Thymus (tissue), 11 donors: ENCODE data around the gene GPSM1. TPM values are rescaled to one million over a fixed set of nuclear protein-coding genes. Genes with fewer than 3 reads are reported as not detected.
A peak's percentile ranks its signal among the peaks of the same experiment; 100 is the strongest.

Source experiments
- DNase-seq, 9 donors: peaks; one replicate each; pipeline ENCODE4 v3.0.0-alpha.2; 2013; ENCODE audit warnings: low spot score in 9 of 9, low read depth in 6 of 9, missing footprints in 1 of 9
- H3K27ac ChIP-seq, 2 donors: one replicate each; pipeline ENCODE4 v1.5.1; 2013; ENCODE audit warnings: control low read depth in 1 of 2, low read depth in 1 of 2, low read length in 1 of 2, mild to moderate bottlenecking in 1 of 2, moderate library complexity in 1 of 2
- H3K27me3 ChIP-seq, 2 donors: one replicate each; pipeline ENCODE4 v1.5.1; 2013; ENCODE audit warnings: low read length in 1 of 2; ENCODE audit not compliant: control insufficient read depth in 2 of 2, insufficient read depth in 1 of 2
- H3K36me3 ChIP-seq, 2 donors: one replicate each; pipeline ENCODE4 v1.5.1; 2013; ENCODE audit warnings: low read length in 1 of 2, mild to moderate bottlenecking in 1 of 2, moderate library complexity in 1 of 2; ENCODE audit not compliant: control insufficient read depth in 2 of 2, insufficient read depth in 2 of 2
- H3K4me1 ChIP-seq, 2 donors: one replicate each; pipeline ENCODE4 v1.5.1; 2013; ENCODE audit warnings: low read length in 2 of 2; ENCODE audit not compliant: control insufficient read depth in 2 of 2, insufficient read depth in 2 of 2
- H3K4me3 ChIP-seq, 2 donors: one replicate each; pipeline ENCODE4 v1.5.1; 2013; ENCODE audit warnings: low read length in 2 of 2, control low read depth in 1 of 2, mild to moderate bottlenecking in 1 of 2
- H3K9me3 ChIP-seq, 2 donors: one replicate each; pipeline ENCODE4 v1.5.1; 2013; ENCODE audit warnings: low read length in 1 of 2, mild to moderate bottlenecking in 1 of 2; ENCODE audit not compliant: control insufficient read depth in 2 of 2, insufficient read depth in 1 of 2
- WGBS: extraction: QIAGEN DNeasy Blood & Tissue Kit; methylation state at CpG from one replicate; pipeline ENCODE4 v1.1.7; 2013; 5-methylcytosine and 5-hydroxymethylcytosine counted together
- polyA plus RNA-seq: library from polyadenylated mRNA; stranded (reverse); fragments of 200-250 nt; gene quantifications from one replicate; pipeline ENCODE4 v1.2.3, GENCODE V29; 2013
- total RNA-seq: library from RNA; stranded (reverse); fragments of 120-200 nt; gene quantifications from one replicate; pipeline ENCODE4 v1.2.4, GENCODE V29; 2013
- donor health status: healthy.

GPSM1 gene
- total and polyA plus RNA-seq, 2 donors = 6.1 to 13.1 TPM

DNA sequence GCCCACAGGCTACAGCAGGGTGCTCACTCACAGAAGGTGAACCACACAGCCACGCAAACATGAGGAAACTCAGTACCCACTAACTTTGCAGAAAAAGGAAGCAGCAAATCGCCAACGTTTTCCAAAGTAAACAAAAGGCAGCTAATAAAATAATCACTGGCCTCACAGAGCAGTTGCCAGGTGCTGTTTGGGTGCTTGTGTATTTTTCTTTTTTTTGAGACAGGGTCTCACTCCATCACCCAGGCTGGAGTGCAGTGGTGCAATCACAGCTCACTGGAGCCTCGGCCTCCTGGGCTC lies 68.8 kb downstream of the GPSM1 start:
- Histone ChIP-seq H3K27ac (no peak overlapping the region), H3K4me1 (peaks cover 12 to 18% of the 10 kb centered on the region in 2 donors), H3K36me3 (peaks cover 64 to 66% of the 10 kb centered on the region in 2 donors)

DNA sequence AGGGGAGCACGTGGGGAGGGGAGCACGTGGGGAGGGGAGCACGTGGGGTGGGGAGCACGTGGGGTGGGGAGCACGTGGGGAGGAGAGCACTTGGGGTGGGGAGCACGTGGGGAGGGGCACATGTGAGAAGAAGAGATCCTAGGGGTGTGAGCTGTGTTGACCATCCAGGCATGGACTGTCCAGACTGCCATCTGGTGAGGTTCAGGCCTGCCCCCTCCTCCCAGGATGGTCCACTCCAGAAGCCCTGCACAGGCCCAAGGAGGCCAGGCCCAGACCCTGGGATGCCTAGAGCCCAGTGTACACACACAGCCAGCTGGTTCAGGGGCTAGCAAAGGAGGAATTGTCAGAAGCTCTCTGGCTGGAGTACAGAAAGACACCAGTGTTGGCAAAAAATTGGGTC lies 70.3 kb downstream of the GPSM1 start:
- no peaks in the 10 kb centered on the region for H3K9me3 ChIP-seq
- 97% methylated on average over 6 of the region's 6 CpGs for WGBS
- no peak overlapping the region for H3K27ac ChIP-seq
- peaks cover 56 to 60% of the 10 kb centered on the region in 2 donors for H3K36me3 ChIP-seq
- peaks cover 0 to 2% of the 10 kb centered on the region in 2 donors for H3K27me3 ChIP-seq
- no peak overlapping the region for H3K4me3 ChIP-seq
- no peak for DNase-seq
- peaks cover 12 to 18% of the 10 kb centered on the region in 2 donors for H3K4me1 ChIP-seq

More for the DNA sequence above, 68.8 kb downstream of the GPSM1 start:
- Histone ChIP-seq H3K27me3 (peaks cover 0 to 2% of the 10 kb centered on the region in 2 donors), H3K4me3 (no peak overlapping the region), H3K9me3 (no peaks in the 10 kb centered on the region)
- WGBS = 94% methylated on average over 4 of the region's 4 CpGs
- DNase-seq = no peak

DNA sequence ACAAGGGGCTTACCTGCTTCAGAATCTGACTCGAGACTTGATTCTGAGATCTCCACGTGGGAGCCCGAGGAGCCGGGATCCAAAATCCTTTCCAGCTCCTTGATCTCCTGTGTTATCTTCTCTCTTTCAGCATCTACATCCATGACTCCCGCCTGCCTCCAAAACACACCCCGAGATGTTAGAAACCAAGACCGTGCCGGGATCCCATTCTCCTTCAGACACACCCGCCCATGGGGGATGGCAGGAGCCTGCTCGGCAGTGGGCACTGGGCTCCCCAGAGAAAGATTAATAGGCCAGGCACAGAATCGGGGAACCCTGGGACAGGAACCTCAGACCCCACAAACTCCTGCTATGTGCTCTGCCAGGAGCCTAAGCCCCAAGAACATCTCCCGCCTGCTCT lies 70.9 kb downstream of the GPSM1 start:
- H3K4me3 ChIP-seq = no peak overlapping the region
- no peaks in the 10 kb centered on the region for H3K9me3 ChIP-seq
- DNase-seq = no peak
- 97% methylated on average over 12 of the region's 12 CpGs for WGBS
- H3K36me3 ChIP-seq = peaks cover 49 to 55% of the 10 kb centered on the region in 2 donors
- H3K27ac ChIP-seq = no peak overlapping the region
- peaks cover 0 to 2% of the 10 kb centered on the region in 2 donors for H3K27me3 ChIP-seq
- H3K4me1 ChIP-seq = peaks cover 12 to 18% of the 10 kb centered on the region in 2 donors

DNA sequence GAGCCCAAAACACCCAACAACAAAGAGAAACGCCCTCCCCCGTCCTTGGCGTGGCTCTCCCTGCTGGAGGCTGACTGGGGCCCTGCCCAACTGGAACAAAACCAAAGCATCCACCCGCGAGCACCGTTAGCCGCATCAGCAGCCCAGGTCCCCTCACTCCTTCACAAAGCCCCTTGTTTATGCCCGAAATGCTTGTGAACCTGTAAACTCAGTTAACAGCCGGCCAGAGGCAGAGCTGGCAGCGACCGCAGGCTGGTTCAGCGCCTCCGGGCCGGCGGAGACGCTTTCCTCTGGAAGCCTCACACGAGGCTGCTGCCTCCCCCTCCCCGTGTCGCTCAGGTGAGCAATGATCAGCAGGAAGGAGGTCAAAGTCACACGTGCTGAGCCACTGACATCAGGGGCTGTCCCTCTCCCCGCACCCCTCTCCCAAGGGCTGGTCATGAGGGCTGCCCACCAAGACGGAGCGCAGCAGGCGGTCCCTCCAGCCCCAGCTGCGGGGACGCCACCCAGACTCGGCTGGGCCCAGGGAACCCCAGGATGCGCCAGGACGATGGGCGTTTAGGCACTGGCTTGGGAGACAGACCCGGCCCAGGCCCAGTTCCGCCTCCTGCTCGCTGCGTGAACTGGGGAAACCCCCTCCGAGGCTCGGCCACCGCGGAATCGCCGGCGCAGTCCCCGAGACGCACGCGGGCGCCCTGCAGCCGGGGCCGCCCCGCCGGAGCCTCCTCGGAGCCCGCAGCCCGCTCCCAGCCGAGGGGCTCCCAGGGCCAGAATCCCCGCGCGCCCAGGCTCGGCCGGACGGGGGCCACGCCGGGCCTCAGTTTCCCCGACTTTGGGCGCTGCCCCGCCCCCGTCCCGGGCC lies 72.1 kb downstream of the GPSM1 start:
- DNase-seq = peak in 2 of 9 donors; percentile 14 to 19
- WGBS = 3% methylated on average over 67 of the region's 67 CpGs
- H3K9me3 ChIP-seq = no peaks in the 10 kb centered on the region
- peaks cover 46 to 52% of the 10 kb centered on the region in 2 donors for H3K36me3 ChIP-seq
- H3K4me3 ChIP-seq = peak overlapping the region; percentile 66 to 94
- H3K27ac ChIP-seq = peak overlapping the region in 1 of 2 donors; percentile 13
- peaks cover 12 to 24% of the 10 kb centered on the region in 2 donors for H3K4me1 ChIP-seq
- H3K27me3 ChIP-seq = peaks cover 0 to 2% of the 10 kb centered on the region in 2 donors

DNA sequence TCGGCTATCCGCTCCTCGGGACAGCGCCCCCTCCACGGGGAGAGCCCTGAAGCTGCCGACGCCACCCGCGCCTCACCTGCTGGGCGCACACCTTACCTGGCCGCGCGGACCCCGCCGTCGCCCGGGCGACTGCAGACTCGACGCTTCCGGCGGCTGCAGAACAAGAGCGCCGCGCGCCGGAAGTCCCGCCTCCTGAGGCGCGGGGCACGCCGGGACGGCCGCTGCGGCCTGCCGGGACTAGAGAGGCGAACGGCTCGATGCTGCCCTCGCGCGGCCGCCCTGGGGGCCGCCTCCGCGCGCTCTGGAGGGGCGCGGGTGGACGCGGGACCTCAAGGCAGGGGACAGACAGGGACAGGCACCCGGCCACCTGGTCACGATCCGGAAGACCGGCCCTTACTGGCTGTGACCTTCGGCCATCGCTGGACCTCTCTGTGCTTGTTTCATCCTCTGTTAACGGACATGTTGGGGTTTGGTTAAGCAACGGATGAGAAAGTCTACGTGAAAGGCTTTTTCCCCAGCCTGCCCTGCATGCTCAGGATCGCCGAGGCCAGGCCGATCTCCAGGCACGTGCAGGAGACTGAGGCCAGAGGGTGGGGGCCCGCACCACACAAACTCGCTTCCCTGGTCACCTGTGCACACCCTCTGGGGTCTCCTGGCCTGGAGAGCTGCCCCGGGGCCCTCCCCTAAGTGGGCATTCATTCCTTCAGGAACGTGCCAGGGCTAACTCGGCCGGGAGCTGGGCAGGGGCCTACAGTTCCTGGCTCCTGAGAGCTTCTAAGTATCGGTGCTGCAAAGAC lies 72.9 kb downstream of the GPSM1 start, which contains the start of gene SNAPC4:
TSS of gene SNAPC4 (minus strand) at position 133 of the 797 bp plus-strand sequence. CDS start 1,742 bp downstream, outside the sequence.
- H3K27ac ChIP-seq = peak within 1 kb of the TSS in 1 of 2 donors; percentile 13

DNA sequence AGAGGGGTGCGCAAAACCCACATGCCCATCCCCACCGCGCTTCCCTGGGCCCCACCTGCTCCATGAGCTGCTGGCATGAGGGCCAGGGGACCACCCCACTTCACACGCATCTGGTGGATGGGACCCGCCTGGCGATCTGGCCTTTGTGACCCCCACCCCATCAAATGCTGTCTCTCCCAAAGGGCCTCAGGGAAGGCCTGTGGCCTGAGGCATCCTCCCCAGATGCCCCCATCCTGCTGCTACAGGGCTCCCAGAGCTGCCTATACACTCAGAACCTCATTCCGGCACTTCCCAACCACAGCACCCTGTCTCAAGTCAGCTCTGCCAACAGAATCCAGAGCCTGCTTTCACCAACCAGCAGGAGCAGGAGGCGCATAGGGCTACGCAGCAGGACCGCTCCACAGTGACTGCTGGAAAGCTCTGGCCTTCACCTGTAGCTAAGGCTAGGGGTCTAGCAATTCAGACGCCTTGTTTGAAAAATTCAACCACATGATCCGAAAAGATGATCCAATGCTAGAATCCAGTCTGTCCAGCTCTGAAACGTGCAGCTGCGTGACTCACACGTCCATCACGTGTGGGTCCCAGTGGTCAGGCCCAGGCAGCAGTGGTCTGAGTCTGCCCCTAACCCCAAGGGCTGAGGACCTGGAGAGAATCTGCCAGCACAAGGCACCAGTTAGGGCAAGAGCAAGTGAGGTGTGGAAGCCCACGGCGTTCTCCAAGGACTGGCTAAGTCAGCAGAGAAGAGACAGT lies 74.0 kb downstream of the GPSM1 start:
- Histone ChIP-seq H3K9me3 (no peaks in the 10 kb centered on the region), H3K36me3 (peaks cover 44 to 51% of the 10 kb centered on the region in 2 donors)

More for the DNA sequence above, 72.9 kb downstream of the GPSM1 start, which contains the start of gene SNAPC4:
- peak; percentile 55 to 93 (median 86) for DNase-seq
- no peaks in the 10 kb centered on the region for H3K9me3 ChIP-seq
- WGBS = 11% methylated on average over 71 of the region's 71 CpGs
- peaks cover 0 to 2% of the 10 kb centered on the region in 2 donors for H3K27me3 ChIP-seq
- peaks cover 14 to 24% of the 10 kb centered on the region in 2 donors for H3K4me1 ChIP-seq
- H3K4me3 ChIP-seq = peak within 1 kb of the TSS; percentile 66 to 94
- peaks cover 46 to 52% of the 10 kb centered on the region in 2 donors for H3K36me3 ChIP-seq

DNA sequence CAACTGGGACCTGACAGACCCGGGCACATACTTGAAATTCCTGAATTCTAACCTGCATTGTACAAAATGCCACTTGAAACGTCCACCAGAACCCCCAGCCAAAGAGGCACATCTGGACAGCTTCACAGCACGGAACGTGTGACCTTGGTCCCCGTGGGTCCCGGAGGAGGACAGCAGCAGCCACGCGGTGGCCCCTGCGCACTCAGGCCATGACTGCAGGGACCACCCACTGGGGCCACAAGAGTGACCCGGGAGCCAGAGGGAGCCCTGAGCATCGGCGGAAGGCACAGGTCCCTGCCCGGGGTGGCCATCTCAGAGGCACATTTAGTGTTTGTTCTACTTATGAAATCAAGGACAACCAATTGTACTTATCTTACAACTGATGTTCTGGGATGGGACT lies 74.7 kb downstream of the GPSM1 start:
- peaks cover 0 to 2% of the 10 kb centered on the region in 2 donors for H3K27me3 ChIP-seq
- no peak overlapping the region for H3K27ac ChIP-seq
- no peak overlapping the region for H3K4me3 ChIP-seq
- no peaks in the 10 kb centered on the region for H3K9me3 ChIP-seq
- 97% methylated on average over 13 of the region's 13 CpGs for WGBS
- peaks cover 42 to 48% of the 10 kb centered on the region in 2 donors for H3K36me3 ChIP-seq
- peaks cover 15 to 24% of the 10 kb centered on the region in 2 donors for H3K4me1 ChIP-seq
- no peak for DNase-seq

More for the DNA sequence above, 74.0 kb downstream of the GPSM1 start:
- H3K27ac ChIP-seq = no peak overlapping the region
- H3K27me3 ChIP-seq = peaks cover 0 to 2% of the 10 kb centered on the region in 2 donors
- no peak overlapping the region for H3K4me3 ChIP-seq
- H3K4me1 ChIP-seq = peaks cover 15 to 24% of the 10 kb centered on the region in 2 donors
- no peak for DNase-seq
- WGBS = 97% methylated on average over 18 of the region's 18 CpGs

DNA sequence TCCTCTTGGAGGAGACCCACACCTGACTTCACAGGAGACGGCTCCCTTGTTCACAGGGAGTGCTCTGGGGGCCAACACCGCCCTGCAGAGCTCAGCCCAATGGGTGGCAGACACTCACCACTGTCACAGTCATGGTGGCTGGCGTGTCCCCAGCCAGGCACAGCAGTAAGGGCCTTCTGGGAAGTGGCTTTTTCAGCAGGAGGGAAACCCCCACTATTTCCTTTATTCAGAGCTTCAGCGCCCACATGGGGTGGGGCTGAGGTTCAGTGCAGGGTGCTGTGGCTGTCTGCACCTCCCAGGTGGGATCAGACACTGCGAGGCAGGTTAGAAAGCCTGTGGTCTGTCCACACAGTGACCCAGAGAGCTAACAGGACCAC lies 76.2 kb downstream of the GPSM1 start:
- Histone ChIP-seq H3K36me3 (peaks cover 44 to 50% of the 10 kb centered on the region in 2 donors), H3K4me3 (no peak overlapping the region), H3K4me1 (peaks cover 15 to 24% of the 10 kb centered on the region in 2 donors), H3K27me3 (peaks cover 0 to 2% of the 10 kb centered on the region in 2 donors), H3K9me3 (no peaks in the 10 kb centered on the region), H3K27ac (no peak overlapping the region)
- WGBS = 85% methylated on average over 5 of the region's 5 CpGs
- DNase-seq = peak in 1 of 9 donors; percentile 28
